Motor neuron (in vitro differentiated cells): ENCODE measurements around the gene CNKSR3. TPM values are rescaled to one million over a fixed set of nuclear protein-coding genes. Genes with fewer than 3 reads are reported as not detected.

ENCODE experiments used
- ATAC-seq, 8 experiments: fragments of 200-7000 bp; cut with Tn5 transposase; replicated peaks in 6 of 8; 2 replicates each; pipeline ENCODE4 v1.8.0; 2021; ENCODE audit warnings: mild to moderate bottlenecking in 8 of 8, moderate library complexity in 8 of 8
- H3K27ac ChIP-seq, 2 donors: fragments of 250-450 bp; sonication (Bioruptor Pico); 2 replicates each; pipeline ENCODE4 v1.9.0; 2021; ENCODE audit warnings: antibody characterized with exemption in 2 of 2, mild to moderate bottlenecking in 2 of 2, moderate library complexity in 1 of 2
- H3K4me1 ChIP-seq, 2 donors: fragments of 250-450 bp; sonication (Bioruptor Pico); replicated peaks in 1 of 2; 2 replicates each; pipeline ENCODE4 v1.6.1; 2021; ENCODE audit warnings: antibody characterized with exemption in 2 of 2, mild to moderate bottlenecking in 2 of 2, moderate library complexity in 1 of 2
- H3K4me3 ChIP-seq, 5 donors: fragments of 250-450 bp; sonication (Bioruptor Pico); 2 replicates each; pipeline ENCODE4 v1.9.0; 2021; ENCODE audit warnings: antibody characterized with exemption in 5 of 5, mild to moderate bottlenecking in 5 of 5, moderate library complexity in 4 of 5
- WGBS, 10 experiments: fragments of 450-650 bp; shearing (Covaris generic); methylation state at CpG; one replicate each; pipeline ENCODE4 v1.0.0; 2022; 5-methylcytosine and 5-hydroxymethylcytosine counted together
- in situ Hi-C, 9 experiments: fragments of 400-800 bp; cut with MboI; loops; one replicate each; pipeline ENCODE4 v1.15.0; 2021; ENCODE audit warnings: low sequenced_read_pairs in 9 of 9, low pct_unique_long_range_greater_than_20kb in 2 of 9; ENCODE audit not compliant: unreplicated experiment in 9 of 9
- total RNA-seq, 8 experiments: library from RNA; unstranded; fragments of 300-600 nt; gene quantifications; 2 replicates each; pipeline versions ENCODE4 v1.2.3 to v1.2.4, GENCODE V29; 2022

CNKSR3 gene
- total RNA-seq, 8 experiments from 2014 or later, result 2.0 to 21.5 (median 3.5) TPM

DNA sequence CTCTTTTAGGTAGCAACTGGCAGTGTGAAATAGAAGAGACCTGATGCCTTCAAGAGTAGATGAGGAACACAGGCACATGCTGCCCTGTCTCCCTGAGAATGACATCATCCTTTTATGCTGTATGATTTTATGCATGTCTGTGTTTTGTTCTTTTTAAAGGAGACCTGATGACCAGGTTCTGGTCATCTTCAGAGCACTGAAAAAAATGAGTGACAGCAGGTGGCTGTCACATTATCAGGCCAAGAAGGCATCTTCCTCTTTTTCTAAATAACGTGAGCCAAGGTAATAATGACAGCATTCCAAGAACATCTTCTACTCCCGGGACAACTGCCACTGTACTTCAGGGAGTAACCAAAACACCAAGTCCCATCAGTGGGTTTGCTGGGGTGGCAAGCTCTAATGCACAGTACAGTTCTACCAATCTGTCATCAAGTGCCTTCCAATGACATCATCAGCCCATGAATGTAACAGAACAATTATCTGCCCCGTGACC is 28.9 kb downstream of the CNKSR3 start:
- H3K27ac ChIP-seq, result no peak overlapping the region
- H3K4me3 ChIP-seq, result no peak overlapping the region
- H3K4me1 ChIP-seq, result peaks cover 37 to 45% of the 10 kb centered on the region in 2 donors
- ATAC-seq, result peak in 4 of 8 experiments; percentile 41 to 55 (median 48)
- in situ Hi-C loops, result loop anchor here in 1 of 9 experiments (25.0 kb wide), 1 partner anchor 331 kb away; no protein-coding TSS in a partner anchor
- WGBS, 10 experiments, result 40 to 92% (median 85%) methylated on average over 1 to 3 of the region's 3 CpGs; no CpG with 5 or more reads in 3 of the 10 experiments

DNA sequence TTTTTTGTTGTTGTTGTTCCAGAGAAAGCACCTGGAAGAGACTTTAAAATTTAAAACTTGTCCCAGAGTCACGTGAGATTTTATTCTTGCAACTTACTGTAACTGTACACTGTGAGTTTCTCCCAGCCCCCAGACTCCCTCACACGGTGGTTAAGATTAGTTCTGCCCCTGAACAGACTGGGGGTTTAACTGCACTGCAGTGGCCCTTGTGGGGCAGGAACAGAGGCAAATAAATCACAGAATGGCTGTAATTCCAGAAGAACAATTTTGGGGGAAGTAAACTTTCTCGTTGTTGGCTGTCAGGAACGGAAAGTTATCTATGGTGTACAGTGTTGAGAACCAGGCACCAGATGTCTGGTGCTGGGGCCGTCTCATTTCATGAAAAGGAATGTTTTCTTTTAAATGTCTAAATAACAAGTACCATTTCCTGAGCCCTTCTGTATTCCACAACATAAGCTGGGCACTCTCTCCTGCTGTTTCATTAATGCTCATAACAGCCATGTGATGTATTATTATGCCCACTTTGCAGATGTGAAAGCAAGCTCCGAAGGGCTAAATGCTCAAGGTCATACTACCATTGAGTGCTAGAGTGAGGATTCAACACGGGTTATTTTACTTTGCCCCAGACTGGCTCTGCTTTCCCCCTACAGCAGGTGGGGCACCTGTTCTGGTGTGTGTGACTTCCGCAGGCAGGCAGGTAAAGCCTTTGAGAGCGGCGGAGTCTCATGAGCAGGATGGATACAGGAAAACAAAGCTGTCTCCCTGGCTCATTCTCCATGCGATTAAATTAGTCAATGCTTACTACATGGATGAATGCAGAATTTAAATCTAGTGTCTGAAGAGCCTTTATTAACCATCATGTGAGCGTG is 30.5 kb downstream of the CNKSR3 start:
- H3K4me1 ChIP-seq, result peaks cover 37 to 45% of the 10 kb centered on the region in 2 donors
- WGBS, 10 experiments, result 30 to 85% (median 67%) methylated on average over 1 to 8 of the region's 12 CpGs
- H3K27ac ChIP-seq, result no peak overlapping the region
- in situ Hi-C loops, result loop anchor here in 1 of 9 experiments (25.0 kb wide), 1 partner anchor 332 kb away; no protein-coding TSS in a partner anchor
- no peak overlapping the region for H3K4me3 ChIP-seq
- peak in 3 of 8 experiments; percentile 15 to 23 (median 18) for ATAC-seq

DNA sequence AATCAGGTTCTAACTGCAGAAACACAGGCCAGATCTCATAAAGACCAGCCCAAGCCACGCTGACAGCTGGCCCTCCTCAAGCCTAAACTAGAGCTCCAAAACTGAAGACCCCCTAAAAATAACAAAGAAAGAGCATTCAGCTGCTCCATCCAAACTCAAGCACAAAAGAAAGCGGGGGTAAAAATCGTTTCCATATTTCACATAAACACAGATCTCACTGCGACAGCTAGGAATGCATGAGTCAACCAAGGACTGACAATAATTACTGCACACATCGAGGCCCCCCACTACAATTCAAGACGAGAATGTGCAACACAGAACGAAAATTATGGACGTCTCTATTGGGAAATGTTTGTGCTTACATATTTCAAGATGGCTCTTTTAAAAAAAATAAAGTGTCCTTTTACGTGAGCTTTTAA is 31.1 kb downstream of the CNKSR3 start:
- H3K27ac ChIP-seq, result no peak overlapping the region
- H3K4me3 ChIP-seq, result no peak overlapping the region
- whole genome bisulfite sequencing, 10 experiments, result 0 to 73% (median 63%) methylated on average over 2 to 9 of the region's 9 CpGs; no CpG with 5 or more reads in 1 of the 10 experiments
- ATAC-seq, result peak in 3 of 8 experiments; percentile 6 to 17 (median 12)
- in situ Hi-C loops, result loop anchor here in 1 of 9 experiments (25.0 kb wide), 1 partner anchor 333 kb away; no protein-coding TSS in a partner anchor
- H3K4me1 ChIP-seq, result peaks cover 37 to 45% of the 10 kb centered on the region in 2 donors

DNA sequence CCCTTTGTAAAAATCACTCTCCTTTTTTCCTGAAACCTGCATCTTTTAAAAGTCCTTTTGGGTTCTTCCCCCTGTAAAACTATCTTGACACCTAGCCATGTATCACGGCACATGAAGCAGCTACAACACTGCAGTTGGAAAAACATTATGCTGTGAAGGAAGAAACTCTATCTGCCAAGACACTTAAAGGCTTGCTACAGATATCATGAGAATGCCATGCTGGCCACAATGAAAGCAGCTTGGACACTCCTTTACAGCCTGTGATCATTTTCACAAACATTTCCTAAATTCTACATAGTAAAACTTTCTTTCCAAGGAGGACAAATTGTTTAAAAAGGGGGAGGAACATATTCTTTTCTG is 31.8 kb downstream of the CNKSR3 start:
- peak in 4 of 8 experiments; percentile 5 to 52 (median 18) for ATAC-seq
- 0 to 89% (median 29%) methylated on average over 1 of the region's 1 CpG; no CpG with 5 or more reads in 3 of the 10 experiments for WGBS, 10 experiments
- H3K4me3 ChIP-seq, result no peak overlapping the region
- no peak overlapping the region for H3K27ac ChIP-seq
- peaks cover 37 to 44% of the 10 kb centered on the region in 2 donors for H3K4me1 ChIP-seq
- in situ Hi-C loops, result loop anchor here in 1 of 9 experiments (25.0 kb wide), 1 partner anchor 334 kb away; no protein-coding TSS in a partner anchor

DNA sequence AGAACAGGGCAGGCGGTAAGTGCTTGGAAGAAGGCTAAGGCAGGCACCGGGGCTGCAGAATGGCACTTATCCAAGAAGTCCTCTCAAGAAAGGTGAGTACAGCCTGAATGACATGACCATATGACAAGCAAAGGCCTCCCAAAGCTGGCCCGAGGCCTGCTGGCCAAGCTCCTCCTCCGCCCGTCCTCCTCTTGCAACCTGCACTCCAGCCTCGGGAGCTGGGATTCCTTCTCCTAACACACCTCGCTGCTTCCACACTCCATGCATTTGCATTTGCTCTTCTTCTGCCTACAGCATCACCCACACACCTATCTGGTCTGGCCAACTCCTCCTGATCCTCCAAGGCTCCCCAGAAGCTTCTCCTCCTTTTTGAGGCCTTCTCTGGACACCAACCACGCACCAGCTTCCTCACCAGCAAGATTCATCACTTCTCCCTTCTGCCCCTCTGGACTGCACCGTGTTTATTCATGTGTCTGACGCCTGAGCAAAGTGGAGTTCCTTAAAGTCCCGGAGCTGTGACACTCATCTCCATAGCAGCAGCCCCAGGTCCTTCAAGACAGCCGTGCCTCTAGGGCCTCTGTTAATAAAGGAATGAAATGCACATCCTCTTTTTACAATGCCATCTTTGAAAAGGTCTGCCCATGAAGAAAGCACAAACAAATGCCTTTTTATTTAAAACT is 32.3 kb downstream of the CNKSR3 start:
- Histone ChIP-seq H3K4me3 (no peak overlapping the region), H3K4me1 (peaks cover 34 to 38% of the 10 kb centered on the region in 2 donors), H3K27ac (no peak overlapping the region)
- whole genome bisulfite sequencing, 10 experiments, result 0 to 90% (median 46%) methylated on average over 1 to 4 of the region's 12 CpGs; no CpG with 5 or more reads in 2 of the 10 experiments
- in situ Hi-C loops, result loop anchor here in 1 of 9 experiments (25.0 kb wide), 1 partner anchor 334 kb away; no protein-coding TSS in a partner anchor
- ATAC-seq, result peak; percentile 44 to 91 (median 54)

DNA sequence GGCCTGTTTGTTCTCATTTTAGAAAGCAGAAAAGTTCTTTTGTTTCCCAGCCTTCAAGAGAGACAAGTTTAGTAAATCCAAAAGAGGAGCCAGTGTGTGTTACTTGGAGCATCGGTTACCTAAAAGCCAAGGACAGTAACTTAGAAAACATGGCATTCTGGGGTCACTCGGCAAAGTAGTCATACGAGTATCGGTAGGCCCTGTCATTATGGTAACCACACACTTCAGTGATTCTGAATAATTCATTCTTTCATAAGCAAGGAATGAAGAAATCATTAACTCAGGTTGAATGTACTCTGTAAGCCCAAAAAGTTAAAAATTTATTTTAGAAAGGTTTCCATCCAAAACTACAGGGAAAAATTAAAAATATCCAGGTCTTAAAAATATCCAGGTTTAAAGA is 34.0 kb downstream of the CNKSR3 start:
- Histone ChIP-seq H3K4me1 (peaks cover 23 to 26% of the 10 kb centered on the region in 2 donors), H3K27ac (no peak overlapping the region), H3K4me3 (no peak overlapping the region)
- ATAC-seq, result no peak
- WGBS, 10 experiments, result 83 to 100% (median 95%) methylated on average over 1 to 4 of the region's 4 CpGs; no CpG with 5 or more reads in 2 of the 10 experiments
- in situ Hi-C loops, result loop anchor here in 1 of 9 experiments (25.0 kb wide), 1 partner anchor 336 kb away; no protein-coding TSS in a partner anchor

DNA sequence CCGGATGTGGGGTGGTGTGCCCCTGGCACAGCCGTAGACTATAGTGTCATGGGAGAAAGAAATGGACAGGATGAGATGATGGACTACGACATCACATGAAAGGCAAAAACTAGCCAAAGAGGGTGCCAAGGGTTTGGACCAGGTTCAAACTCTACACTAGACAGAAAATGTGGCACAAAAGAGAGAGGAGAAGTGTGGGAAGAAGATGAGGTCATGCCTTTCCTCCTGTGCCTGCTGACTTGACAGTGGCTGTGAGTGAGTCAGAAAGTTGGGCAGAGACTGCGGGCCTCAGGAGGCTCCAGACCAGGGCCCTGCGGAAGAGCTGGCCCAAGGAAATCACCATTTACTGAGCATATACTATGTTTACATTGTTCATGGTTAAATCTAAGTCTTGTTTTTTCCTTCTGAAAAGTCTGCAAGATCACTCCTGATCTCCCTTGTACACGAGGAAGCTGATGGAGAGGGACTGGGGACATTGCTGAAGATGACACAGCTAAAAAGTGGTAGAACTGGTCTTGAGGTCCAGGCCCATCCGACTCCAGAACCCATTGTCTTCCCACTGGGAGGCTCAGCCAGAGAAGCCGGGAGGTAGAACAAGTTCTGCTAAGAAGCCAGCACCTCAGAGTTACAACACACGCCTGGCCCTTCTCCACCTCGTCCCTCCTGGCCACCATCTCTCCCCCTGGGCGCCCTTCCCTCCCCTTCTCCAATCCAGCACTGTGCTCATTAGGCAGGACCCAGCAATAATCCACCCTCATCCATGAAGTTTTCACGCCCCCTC is 35.6 kb downstream of the CNKSR3 start:
- H3K4me1 ChIP-seq, result peaks cover 19 to 23% of the 10 kb centered on the region in 2 donors
- whole genome bisulfite sequencing, 10 experiments, result 30 to 100% (median 87%) methylated on average over 1 to 8 of the region's 12 CpGs; no CpG with 5 or more reads in 2 of the 10 experiments
- H3K27ac ChIP-seq, result no peak overlapping the region
- no peak overlapping the region for H3K4me3 ChIP-seq
- ATAC-seq, result peak in 2 of 8 experiments; percentile 47 to 66
- in situ Hi-C loops, result loop anchor here in 1 of 9 experiments (25.0 kb wide), 1 partner anchor 337 kb away; no protein-coding TSS in a partner anchor

DNA sequence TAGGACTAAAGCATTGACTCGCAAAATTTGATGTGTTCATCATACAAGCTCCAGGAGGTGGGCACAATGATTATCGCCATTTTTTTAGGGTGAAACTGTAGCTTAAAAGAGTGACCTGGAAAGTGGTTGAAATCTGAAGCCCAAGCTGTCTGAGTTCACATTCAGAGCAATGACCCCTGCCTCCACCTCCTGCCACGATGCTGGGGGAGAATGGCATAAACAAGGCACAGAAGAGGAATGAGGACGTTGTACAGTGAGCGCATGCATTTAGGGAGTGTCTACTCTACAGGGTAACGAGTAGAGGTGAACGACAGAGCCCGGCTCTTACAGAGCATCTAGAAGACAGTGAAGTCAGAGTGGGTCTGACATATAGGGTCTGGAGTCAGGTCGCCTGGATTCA is 37.2 kb downstream of the CNKSR3 start:
- H3K4me3 ChIP-seq, result no peak overlapping the region
- peaks cover 4 to 9% of the 10 kb centered on the region in 2 donors for H3K4me1 ChIP-seq
- in situ Hi-C loops, result no loop called here
- WGBS, 10 experiments, result 83 to 100% (median 89%) methylated on average over 1 to 8 of the region's 9 CpGs; no CpG with 5 or more reads in 2 of the 10 experiments
- H3K27ac ChIP-seq, result no peak overlapping the region
- no peak for ATAC-seq

DNA sequence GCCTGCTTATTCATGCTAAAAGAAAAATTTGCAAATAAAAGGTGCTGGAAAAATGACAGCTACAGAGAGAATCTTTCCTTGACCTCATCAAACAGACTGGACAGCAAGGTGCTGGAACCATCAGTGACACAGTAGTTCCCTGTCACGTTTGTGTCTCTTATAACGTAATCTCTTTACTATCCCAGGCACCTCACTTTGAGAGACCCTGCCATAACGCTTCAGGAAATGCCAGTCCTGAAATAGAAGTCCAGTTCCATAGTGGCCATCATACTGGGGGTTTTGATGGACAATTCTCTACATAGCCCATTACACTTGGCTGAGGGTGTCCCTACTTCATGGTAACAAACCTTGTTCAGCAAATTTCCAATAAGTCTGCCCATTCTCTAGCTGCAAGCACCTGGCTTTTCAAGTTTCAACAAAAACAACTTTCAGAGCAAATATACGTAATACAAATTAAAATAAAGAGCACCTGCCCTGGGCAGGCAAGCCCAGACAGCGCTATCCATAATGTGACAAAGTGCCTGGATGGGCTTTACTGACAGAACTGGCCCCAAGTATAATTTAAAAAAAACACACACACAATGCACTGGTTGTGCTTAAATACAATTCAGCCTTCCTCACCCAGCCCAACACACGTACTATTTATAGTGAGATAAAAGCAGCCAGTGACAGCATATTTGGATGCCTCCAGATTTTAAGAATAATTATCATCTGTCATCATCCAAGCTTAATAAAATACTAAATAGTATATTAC is 38.7 kb downstream of the CNKSR3 start:
- Histone ChIP-seq H3K27ac (no peak overlapping the region), H3K4me3 (no peak overlapping the region), H3K4me1 (no peaks in the 10 kb centered on the region)
- WGBS, 10 experiments, result 60 to 100% (median 87%) methylated on average over 1 to 6 of the region's 6 CpGs
- in situ Hi-C loops, result no loop called here
- ATAC-seq, result peak in 1 of 8 experiments; percentile 20

DNA sequence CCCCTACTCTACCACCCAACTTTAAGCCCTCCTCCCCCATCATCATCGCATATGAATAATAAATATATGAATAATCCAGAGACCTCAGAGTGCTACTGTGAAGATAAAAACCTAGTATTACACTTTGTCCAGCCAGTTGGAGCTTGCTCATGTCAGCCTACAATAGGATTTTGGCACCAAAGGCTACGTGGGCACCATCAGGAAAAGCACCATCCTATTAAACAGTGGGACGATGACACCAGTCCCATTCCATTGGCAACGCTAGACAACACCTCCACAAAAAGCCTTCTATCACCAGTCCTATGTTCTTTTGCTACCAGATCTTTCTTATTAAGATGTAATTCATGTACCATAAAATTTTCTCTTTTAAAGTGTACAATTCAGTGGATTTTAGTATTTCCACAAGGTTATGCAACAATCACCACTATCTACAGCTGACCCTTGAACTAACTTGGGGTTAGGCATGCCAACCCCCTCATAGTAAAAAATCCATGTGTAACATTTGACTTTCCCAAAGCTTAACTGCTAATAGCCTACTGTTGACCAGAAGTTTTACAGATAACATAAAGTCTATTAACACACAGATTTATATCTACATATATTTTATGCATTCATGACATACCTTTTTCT is 41.1 kb downstream of the CNKSR3 start:
- Histone ChIP-seq H3K4me3 (no peak overlapping the region), H3K27ac (no peak overlapping the region), H3K4me1 (no peaks in the 10 kb centered on the region)
- in situ Hi-C loops, result no loop called here
- no peak for ATAC-seq
- WGBS, 10 experiments, result 70 to 100% (median 97%) methylated on average over 1 to 4 of the region's 4 CpGs; no CpG with 5 or more reads in 1 of the 10 experiments

DNA sequence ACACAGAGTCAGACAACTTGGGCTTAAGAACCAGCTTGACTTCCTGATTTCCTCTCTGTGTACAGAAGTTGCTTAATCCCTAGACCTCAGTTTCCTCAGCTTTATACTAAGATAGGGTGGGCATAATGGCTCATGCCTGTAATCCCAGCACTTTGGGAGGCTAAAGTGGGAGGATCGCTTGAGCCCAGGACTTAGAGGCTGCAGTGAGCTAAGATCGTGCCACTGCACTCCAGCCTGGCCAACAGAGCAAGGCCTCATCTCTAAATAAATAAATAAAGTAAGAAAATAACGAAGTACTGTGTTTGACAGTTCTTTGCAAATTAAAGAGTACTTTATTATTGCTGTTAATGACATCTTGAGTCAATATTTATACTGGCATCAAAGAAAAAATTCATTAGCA is 41.7 kb downstream of the CNKSR3 start:
- Histone ChIP-seq H3K4me1 (no peaks in the 10 kb centered on the region), H3K27ac (no peak overlapping the region), H3K4me3 (no peak overlapping the region)
- in situ Hi-C loops, result no loop called here
- WGBS, 10 experiments, result 57 to 100% (median 94%) methylated on average over 1 to 3 of the region's 3 CpGs; no CpG with 5 or more reads in 1 of the 10 experiments
- no peak for ATAC-seq
